Upper lobe of left lung (tissue), 6 donors: ENCODE measurements around the gene DOCK1. TPM values are rescaled to one million over a fixed set of nuclear protein-coding genes. Genes with fewer than 3 reads are reported as not detected.
"Not testable (repeated sequence)": the region's sequence is repeated elsewhere in the genome, so short reads cannot be mapped to it uniquely, and the experiment has no call there.

ENCODE experiments used
- ATAC-seq, 2 donors: fragments of 200-7000 bp; cut with Tn5 transposase; one replicate each; pipeline ENCODE4 v1.9.1; 2022; ENCODE audit warnings: mild to moderate bottlenecking in 2 of 2, moderate library complexity in 2 of 2; ENCODE audit not compliant: low FRiP score in 2 of 2
- DNase-seq, 2 donors: peaks; one replicate each; pipeline ENCODE4 v3.0.0-alpha.2; 2019 to 2020
- H3K27ac ChIP-seq, 4 donors: fragments of 200-600 bp; sonication (generic); one replicate each; pipeline ENCODE4 v1.5.1; 2016 to 2019
- H3K27me3 ChIP-seq, 4 donors: fragments of 200-600 bp; sonication (generic); one replicate each; pipeline ENCODE4 v1.5.1; 2017 to 2019
- H3K36me3 ChIP-seq, 4 donors: fragments of 200-600 bp; sonication (generic); one replicate each; pipeline ENCODE4 v1.5.1; 2016 to 2019
- H3K4me1 ChIP-seq, 4 donors: fragments of 200-600 bp; sonication (generic); one replicate each; pipeline ENCODE4 v1.5.1; 2018 to 2019
- H3K4me3 ChIP-seq, 4 donors: fragments of 200-600 bp; sonication (generic); one replicate each; pipeline ENCODE4 v1.5.1; 2017 to 2019; ENCODE audit warnings: mild to moderate bottlenecking in 2 of 4, moderate library complexity in 1 of 4
- H3K9me3 ChIP-seq, 4 donors: fragments of 200-600 bp; sonication (generic); one replicate each; pipeline ENCODE4 v1.5.1; 2018 to 2019
- CTCF ChIP-seq, 6 experiments: fragments of 450-650 bp in 4 of 6; fragments of 200-600 bp in 2 of 6; sonication (generic) in 2 of 6; IDR thresholded peaks; one replicate each; pipeline ENCODE4 v1.5.1; 2016 to 2019; ENCODE audit warnings: antibody characterized with exemption in 6 of 6
- EP300 ChIP-seq, 4 donors: sonication (generic); formaldehyde crosslinking; IDR thresholded peaks; one replicate each; pipeline ENCODE4 v1.5.1; 2017; ENCODE audit warnings: antibody characterized with exemption in 4 of 4, control low read depth in 2 of 4
- POLR2A ChIP-seq, 4 donors: fragments of 450-650 bp; IDR thresholded peaks; one replicate each; pipeline ENCODE4 v1.5.1; 2016 to 2017; ENCODE audit warnings: antibody characterized with exemption in 4 of 4, mild to moderate bottlenecking in 2 of 4
- POLR2AphosphoS5 ChIP-seq, 2 donors: sonication (generic); formaldehyde crosslinking; IDR thresholded peaks; one replicate each; pipeline ENCODE4 v1.5.1; 2017; ENCODE audit warnings: antibody characterized with exemption in 2 of 2
- WGBS, 2 donors: methylation state at CpG; one replicate each; pipeline ENCODE4 v1.1.5; 2017 to 2018; 5-methylcytosine and 5-hydroxymethylcytosine counted together
- total RNA-seq, 6 donors: library from RNA; depleted of rRNA in 4 of 6; stranded (reverse); fragments of >200 nt in 4 of 6; gene quantifications; one replicate each; pipeline versions ENCODE4 v1.1.0 to v1.2.1, GENCODE V29; 2016 to 2021
- donor health status: DM: no; HTN: no; CAD: no; lungs with moderate emphysema.
- donor health status: DM: no; HTN: yes; CAD: no; lungs with severe emphysema.

The DOCK1 gene
- total RNA-seq, 6 donors from 2014 or later, result 37.5 to 63.9 (median 45.8) TPM

GRCh38 chr10:126889421-126889820 lies 15.8 kb upstream of the DOCK1 start:
- WGBS, 2 donors, result 50 to 61% methylated on average over 1 of the region's 1 CpG
- ATAC-seq, result no peak

GRCh38 chr10:126890797-126891196 lies 14.4 kb upstream of the DOCK1 start:
- not testable (repeated sequence) for H3K9me3 ChIP-seq, DNase-seq, H3K4me1 ChIP-seq, ATAC-seq, H3K27me3 ChIP-seq, H3K4me3 ChIP-seq, H3K27ac ChIP-seq, H3K36me3 ChIP-seq
- WGBS, 2 donors, result 89 to 96% methylated on average over 5 of the region's 5 CpGs

More at GRCh38 chr10:126889421-126889820, 15.8 kb upstream of the DOCK1 start:
- Histone ChIP-seq H3K36me3 (no peaks in the 10 kb centered on the region), H3K4me3 (no peak overlapping the region), H3K4me1 (no peaks in the 10 kb centered on the region), H3K27me3 (no peaks in the 10 kb centered on the region), H3K27ac (no peak overlapping the region), H3K9me3 (no peaks in the 10 kb centered on the region)
- TF ChIP-seq POLR2A (IDR thresholded peaks at IDR 0.05) (no peak), EP300 (IDR thresholded peaks at IDR 0.05) (no peak), CTCF (IDR thresholded peaks at IDR 0.05) (no peak), POLR2AphosphoS5 (IDR thresholded peaks at IDR 0.05) (no peak)
- no peak for DNase-seq

GRCh38 chr10:126892226-126893175 lies 12.7 kb upstream of the DOCK1 start:
- Histone ChIP-seq H3K27ac (no peak overlapping the region), H3K9me3 (no peaks in the 10 kb centered on the region), H3K27me3 (no peaks in the 10 kb centered on the region), H3K4me3 (no peak overlapping the region), H3K4me1 (no peaks in the 10 kb centered on the region), H3K36me3 (no peaks in the 10 kb centered on the region)
- 59 to 68% methylated on average over 12 to 13 of the region's 16 CpGs for WGBS, 2 donors
- ATAC-seq (peak in 1 of 2 donors; percentile 6), DNase-seq (peak in 1 of 2 donors; percentile 46)
- no peak for TF ChIP-seq CTCF (IDR thresholded peaks at IDR 0.05)
- no peak for TF ChIP-seq EP300 (IDR thresholded peaks at IDR 0.05)
- no peak for TF ChIP-seq POLR2AphosphoS5 (IDR thresholded peaks at IDR 0.05)
- TF ChIP-seq POLR2A (IDR thresholded peaks at IDR 0.05), result no peak

GRCh38 chr10:126893206-126893605 lies 12.0 kb upstream of the DOCK1 start:
- H3K4me1 ChIP-seq, result no peaks in the 10 kb centered on the region
- WGBS, 2 donors, result 90 to 92% methylated on average over 9 of the region's 9 CpGs

More at GRCh38 chr10:126893206-126893605, 12.0 kb upstream of the DOCK1 start:
- no peak overlapping the region for H3K27ac ChIP-seq
- TF ChIP-seq EP300 (IDR thresholded peaks at IDR 0.05) (no peak), CTCF (IDR thresholded peaks at IDR 0.05) (no peak), POLR2A (IDR thresholded peaks at IDR 0.05) (no peak), POLR2AphosphoS5 (IDR thresholded peaks at IDR 0.05) (no peak)
- no peaks in the 10 kb centered on the region for H3K36me3 ChIP-seq
- ATAC-seq (no peak), DNase-seq (no peak)
- no peak overlapping the region for H3K4me3 ChIP-seq
- H3K9me3 ChIP-seq, result peaks cover 0 to 2% (median under 1%) of the 10 kb centered on the region in 4 donors
- H3K27me3 ChIP-seq, result no peaks in the 10 kb centered on the region
